HG03432 (cell line): ENCODE data around the gene MRPS31.
"Not testable (repeated sequence)": the region's sequence is repeated elsewhere in the genome, so short reads cannot be mapped to it uniquely, and the experiment has no call there.

Experiments used
- ATAC-seq: cut with Tn5 transposase; IDR thresholded peaks from one replicate; pipeline ENCODE4 v1.9.1; 2021; ENCODE audit warnings: mild to moderate bottlenecking, moderate library complexity; ENCODE audit not compliant: unreplicated experiment

Gene MRPS31

DNA sequence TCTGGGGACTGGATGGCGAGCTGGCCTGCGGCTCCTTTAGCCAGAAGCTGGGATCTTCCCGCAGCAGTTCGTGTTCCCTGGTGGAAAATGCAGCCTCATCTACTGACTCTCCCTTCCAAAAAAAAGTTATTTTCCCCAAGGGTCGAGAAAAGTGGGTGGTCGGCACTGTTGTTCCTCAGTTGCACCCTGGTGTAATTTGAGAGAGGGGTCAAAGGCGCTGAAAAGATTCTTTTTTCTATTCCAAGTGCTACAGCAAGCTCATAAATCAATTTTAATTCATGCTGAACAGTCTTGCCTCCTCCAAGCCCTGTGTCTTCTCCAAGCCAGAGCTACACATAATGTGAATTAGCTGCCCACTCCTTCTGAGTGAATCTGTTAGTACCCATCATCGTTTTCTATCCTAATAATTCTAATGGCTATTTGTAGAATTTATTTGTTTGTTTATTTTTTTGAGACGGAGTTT lies 19.2 kb upstream of the MRPS31 start:
- no peak for ATAC-seq

DNA sequence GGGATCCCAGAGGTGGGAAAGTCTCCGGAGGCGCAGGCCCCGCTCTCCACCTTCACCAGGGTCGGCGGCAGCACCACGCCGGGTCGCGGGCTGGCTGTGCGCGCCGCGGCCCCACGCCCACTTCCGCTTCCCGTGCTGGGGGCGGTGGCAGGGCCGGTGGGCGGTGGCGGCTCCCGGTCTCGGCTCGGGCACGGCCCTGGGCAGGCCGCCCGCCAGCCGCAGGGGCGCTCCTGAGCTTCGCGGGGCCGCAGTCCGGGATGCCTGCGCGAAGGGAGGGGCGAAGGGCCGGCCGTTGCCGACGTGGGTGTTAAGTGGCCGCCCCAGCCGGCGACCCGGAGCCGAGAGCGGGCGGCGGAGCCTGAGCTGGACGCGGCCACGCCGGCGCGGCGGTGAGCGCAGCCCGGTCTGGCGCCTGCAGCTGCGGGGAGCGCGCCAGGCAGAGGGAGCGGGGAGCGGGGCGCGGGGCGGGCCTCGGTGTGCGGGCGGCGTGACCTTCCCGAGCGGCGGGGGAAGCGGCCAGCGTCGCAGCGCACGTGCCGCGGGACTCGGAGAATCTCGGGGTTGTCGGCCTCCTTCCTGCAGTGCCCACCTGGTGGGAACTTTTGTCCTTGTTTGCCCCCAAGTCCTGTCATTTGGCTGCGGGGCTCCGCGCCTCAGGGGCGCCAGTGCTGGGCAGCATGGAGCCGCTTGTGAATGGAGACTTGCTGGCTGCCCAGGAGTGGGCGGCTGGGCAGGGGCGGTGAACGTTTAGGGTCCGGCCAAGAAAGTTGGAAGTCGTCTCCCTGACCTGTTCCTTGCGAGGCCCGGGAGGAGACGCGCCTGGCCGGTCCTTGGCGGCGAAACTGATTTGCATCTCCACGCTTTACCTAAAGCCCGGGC lies 18.5 kb upstream of the MRPS31 start, which contains the start of gene SLC25A15:
TSS of gene SLC25A15 (plus strand) at position 337 of the 879 bp plus-strand sequence. CDS start 3,616 bp downstream, outside the sequence.
- peak; percentile 95 for ATAC-seq

GRCh38 chr13:40788540-40789274 lies 17.7 kb upstream of the MRPS31 start:
- ATAC-seq: not testable (repeated sequence)

GRCh38 chr13:40787062-40787461 lies 16.1 kb upstream of the MRPS31 start:
- no peak for ATAC-seq

DNA sequence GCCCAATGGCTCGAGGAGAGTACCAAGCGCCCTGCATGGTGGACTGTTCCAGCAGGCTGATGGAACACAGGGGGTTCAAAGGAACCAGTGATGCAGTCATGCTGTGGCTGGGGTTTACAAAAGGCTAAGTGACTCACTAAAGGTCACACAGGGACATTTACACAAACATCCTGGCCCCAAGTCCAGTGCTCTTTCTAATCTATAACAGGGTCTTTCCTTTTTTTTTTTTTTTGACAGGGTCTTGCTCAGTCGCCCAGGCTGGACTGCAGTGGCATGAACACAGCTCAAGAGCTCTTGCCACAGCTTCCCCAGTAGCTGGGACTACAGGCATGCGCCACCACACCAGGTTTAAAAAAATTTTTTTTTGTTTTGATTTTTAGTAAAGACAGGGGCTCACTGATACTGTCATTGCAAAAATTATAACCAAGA lies 15.6 kb upstream of the MRPS31 start:
- ATAC-seq: no peak

DNA sequence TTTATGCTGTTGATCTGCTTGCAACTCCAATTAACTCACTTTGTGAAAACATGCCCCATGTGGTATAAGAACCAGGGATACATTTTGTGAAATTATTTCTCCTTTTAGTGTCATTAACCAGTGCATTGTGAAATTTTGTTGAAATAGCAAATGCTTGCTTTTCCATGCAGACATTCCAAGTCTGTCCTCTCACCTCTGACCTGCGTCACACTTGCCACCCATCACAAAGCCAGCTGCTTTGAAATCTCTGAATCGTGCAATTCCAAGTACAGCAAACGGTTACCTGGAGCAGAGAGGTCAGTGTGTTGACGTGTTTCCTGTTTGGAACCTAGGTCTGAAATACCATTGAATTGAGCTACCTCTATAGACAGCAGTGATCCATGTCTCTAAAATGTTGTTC lies 13.6 kb upstream of the MRPS31 start:
- ATAC-seq: no peak

DNA sequence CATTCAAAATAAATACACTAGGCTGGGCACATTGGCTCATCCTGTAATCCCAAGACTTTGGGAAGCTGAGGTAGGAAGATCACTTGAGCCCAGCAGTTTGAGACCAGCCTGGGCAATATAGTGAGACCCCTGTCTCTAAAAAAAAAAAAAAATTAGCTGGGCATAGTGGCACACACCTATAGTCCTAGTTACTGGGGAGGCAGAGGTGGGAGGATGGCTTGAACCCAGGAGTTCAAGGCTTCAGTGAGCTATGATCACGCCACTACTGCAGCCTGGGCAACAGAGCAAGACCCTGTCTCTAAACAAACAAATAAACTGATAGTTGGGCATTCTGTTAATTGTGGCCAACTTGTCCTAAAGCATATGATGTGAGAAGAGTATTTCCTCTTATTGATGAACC lies 12.0 kb upstream of the MRPS31 start:
- not testable (repeated sequence) for ATAC-seq

DNA sequence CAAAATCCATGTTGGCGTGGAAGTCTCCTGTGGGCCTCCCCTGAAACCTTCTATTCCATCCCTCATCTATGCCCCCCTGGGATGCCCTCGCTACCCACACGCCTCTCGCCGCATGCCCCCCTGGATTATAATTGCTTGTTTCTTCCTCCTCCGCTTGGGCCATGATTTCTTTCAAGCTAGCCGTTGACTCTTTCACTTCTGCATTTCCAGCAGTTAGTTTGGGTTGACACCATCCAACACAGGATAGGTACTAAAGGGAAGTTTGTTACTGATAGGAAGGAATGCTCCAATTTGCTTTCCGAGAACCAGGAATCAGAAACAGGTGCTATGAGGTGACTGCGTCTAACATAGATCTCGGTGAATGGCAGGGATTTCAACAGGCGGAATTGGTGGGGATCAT lies 10.7 kb upstream of the MRPS31 start:
- ATAC-seq: no peak

DNA sequence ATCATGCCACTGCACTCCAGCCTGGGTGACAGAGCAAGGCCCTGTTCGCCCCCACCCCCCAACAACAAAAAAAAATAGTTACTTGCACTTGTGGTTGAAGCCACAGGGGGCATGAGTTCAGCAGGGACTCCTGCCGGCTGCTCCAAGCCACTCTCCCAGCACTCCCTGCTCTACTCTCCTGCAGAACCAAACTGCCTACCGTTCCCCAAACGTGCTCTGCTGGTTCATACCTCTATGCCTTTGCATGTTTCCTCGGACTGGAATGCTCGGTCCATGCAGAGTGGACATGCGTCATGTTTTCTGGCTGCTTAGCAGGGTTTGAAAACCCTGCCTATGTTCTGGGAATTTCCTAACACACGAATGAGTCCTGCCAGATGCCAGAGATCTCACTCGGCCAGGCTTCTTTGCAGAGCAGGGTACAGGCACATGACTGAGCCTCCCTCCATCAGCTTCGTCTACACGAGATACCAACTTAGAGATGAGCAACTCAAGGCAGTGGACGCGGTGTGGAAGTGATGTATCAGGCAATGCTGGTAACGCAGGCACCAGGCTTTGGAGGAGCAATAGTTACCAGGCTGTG lies 9.9 kb upstream of the MRPS31 start:
- no peak for ATAC-seq

DNA sequence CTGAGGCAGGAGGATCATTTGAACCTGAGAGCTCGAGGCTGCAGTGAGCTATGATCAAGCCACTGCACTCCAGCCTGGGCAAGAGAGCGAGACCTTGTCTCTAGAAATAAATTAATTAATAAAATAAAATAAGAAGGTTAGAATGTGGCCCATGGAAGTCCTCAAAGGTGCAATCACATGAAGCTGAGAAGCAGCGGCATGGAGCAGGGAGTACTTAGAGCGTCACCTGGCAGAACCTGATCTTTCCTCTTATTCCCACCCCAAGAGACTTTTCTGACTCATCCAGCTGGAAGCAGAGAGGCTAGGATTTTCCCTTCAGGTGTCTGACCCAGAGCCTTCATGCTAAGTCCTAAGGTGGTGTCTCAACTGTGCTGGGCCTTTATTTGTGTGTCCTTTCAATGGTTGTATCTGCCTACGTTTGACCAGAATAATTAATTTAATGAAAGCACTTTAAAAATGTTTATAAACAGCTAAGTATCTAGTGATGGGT lies 8.9 kb upstream of the MRPS31 start:
- no peak for ATAC-seq

- ATAC-seq: no peak
These were observed 8.1 kb upstream of the MRPS31 start for GRCh38 chr13:40779049-40779448.

GRCh38 chr13:40777809-40778175 lies 6.8 kb upstream of the MRPS31 start:
- no peak for ATAC-seq

- peak; percentile 85 for ATAC-seq
These were observed 6.3 kb upstream of the MRPS31 start for GRCh38 chr13:40777166-40777808.

DNA sequence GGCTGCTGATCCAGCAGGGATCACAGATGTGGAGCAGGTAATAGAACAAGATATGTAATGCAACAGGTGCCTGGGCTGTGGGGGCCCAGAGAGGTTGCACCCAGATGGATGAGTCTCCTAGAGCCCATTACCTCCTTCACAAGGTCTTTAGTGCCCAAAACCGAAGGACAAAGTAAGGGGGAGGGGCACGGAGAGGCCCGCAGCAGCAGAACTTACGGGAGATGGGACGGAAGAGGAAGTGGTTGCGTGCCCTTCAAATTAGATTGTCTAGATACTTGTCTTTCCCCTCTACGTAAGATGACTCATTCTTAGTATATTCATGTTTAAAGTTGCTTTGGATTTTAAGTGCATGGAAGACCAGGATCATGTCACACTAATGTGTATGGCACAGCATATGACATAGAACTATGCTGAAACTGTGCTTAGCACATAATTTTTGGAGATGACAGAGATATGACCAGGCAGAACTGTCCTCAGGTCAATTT lies 5.7 kb upstream of the MRPS31 start:
- peak; percentile 67 for ATAC-seq

- no peak for ATAC-seq
These were observed 5.2 kb upstream of the MRPS31 start for GRCh38 chr13:40776232-40776631.

- ATAC-seq: no peak
These were observed 3.7 kb upstream of the MRPS31 start for GRCh38 chr13:40774672-40775071.

DNA sequence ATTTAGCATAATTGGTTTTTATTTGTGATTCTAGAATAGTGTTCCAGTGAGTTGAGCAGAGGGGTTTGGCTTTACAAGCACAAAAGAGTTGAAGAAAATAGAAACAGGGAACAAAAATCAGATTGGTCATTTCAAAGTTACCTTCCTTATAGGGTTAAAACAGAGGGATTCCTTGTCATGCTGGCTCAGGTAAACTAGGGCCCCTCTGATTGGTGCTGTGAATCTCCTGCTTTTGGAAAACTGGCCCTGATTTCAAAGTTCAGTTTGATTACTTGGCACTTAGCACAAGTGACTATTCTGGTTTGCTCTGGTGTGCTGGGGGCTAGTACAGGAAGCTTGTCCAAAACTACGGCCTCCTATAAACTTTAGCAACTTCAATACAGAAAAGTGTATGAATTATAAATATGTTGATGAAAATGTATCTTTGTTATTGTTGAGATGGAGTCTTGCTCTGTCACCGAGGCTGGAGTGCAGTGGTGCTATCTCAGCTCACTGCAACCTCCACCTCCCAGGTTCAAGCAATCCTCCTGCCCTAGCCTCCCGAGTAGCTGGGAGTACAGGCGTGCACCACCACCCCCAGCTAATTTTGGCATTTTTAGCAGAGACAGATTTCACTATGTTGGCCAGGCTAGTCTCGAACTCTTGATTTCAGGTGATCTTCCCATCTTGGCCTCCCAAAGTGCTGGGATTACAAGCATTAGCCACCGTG lies 1.9 kb upstream of the MRPS31 start:
- ATAC-seq: no peak

GRCh38 chr13:40770609-40770933 lies 419 bp downstream of the MRPS31 start:
- ATAC-seq: no peak

GRCh38 chr13:40769970-40770369 lies 1.0 kb downstream of the MRPS31 start:
- no peak for ATAC-seq

- no peak for ATAC-seq
These were observed 5.4 kb downstream of the MRPS31 start for GRCh38 chr13:40765602-40766001.
